ENCODE results near the gene KRTAP5-6.

DNA sequence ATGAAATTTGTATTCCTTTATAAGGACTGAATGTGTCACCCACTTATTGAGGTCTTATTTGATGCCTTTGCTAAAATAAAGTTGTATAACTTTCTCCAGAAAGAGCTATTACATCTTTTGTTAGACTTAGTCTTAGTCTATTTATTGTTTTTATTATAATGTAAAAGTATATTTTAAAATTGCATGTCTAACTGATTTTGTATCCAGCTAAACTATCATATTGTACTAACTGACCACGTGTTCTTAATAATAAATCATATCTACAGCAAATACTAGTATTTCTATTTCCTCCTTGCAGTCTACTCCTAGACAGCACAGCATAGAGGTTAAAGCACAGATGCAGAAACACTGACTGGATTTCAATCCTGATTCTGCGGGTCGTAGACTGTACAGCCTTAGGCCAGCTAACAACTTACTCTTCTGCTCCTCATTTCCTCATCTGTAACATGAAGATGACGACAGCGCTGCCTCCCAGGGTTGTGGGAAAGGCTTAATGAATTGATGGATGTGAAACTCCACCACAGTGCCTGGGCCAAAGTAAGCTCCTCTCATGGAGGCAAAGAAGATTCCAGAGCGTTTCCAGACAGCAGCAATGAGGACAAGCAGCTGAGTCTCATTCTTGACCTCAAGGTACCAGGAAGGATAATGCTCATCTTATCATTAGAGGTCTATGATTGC lies 40.2 kb downstream of the KRTAP5-6 start:
- no peak for TF ChIP-seq POLR2A (IDR thresholded peaks at IDR 0.05)
- TF ChIP-seq, protein P1, sequence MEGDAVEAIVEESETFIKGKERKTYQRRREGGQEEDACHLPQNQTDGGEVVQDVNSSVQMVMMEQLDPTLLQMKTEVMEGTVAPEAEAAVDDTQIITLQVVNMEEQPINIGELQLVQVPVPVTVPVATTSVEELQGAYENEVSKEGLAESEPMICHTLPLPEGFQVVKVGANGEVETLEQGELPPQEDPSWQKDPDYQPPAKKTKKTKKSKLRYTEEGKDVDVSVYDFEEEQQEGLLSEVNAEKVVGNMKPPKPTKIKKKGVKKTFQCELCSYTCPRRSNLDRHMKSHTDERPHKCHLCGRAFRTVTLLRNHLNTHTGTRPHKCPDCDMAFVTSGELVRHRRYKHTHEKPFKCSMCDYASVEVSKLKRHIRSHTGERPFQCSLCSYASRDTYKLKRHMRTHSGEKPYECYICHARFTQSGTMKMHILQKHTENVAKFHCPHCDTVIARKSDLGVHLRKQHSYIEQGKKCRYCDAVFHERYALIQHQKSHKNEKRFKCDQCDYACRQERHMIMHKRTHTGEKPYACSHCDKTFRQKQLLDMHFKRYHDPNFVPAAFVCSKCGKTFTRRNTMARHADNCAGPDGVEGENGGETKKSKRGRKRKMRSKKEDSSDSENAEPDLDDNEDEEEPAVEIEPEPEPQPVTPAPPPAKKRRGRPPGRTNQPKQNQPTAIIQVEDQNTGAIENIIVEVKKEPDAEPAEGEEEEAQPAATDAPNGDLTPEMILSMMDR (IDR thresholded peaks at IDR 0.05), result no peak
- no peak for TF ChIP-seq POLR2AphosphoS5 (IDR thresholded peaks at IDR 0.05)

Data from stomach (tissue), 4 donors.